Astrocyte of the cerebellum (primary cell): ENCODE data around the gene SAV1.
A peak's percentile ranks its signal among the peaks of the same experiment; 100 is the strongest.

Experiments
- DNase-seq: peaks from one replicate; pipeline ENCODE4 v3.0.0-alpha.2; 2011; ENCODE audit warnings: low read depth
- H3K4me3 ChIP-seq: 2 replicates; pipeline ENCODE4 v1.5.1; 2011; ENCODE audit warnings: mild to moderate bottlenecking, low read depth, low read length, moderate library complexity
- CTCF ChIP-seq: IDR thresholded peaks from 2 replicates; pipeline ENCODE4 v1.5.1; 2012; ENCODE audit warnings: low read length, low read depth, moderate library complexity, mild to moderate bottlenecking; ENCODE audit errors: missing control alignments
- in situ Hi-C: cut with HindIII; loops from 2 replicates; pipeline ENCODE4 v1.10.0; 2017; ENCODE audit warnings: low sequenced_read_pairs

SAV1 gene

GRCh38 chr14:50667996-50668825, at the start of gene SAV1:
Gene SAV1 (minus strand): TSS chr14:50668306. CDS start chr14:50667967, 339 bp downstream.
- in situ Hi-C loops: no loop called here
- peak; percentile 81 for DNase-seq
- H3K4me3 ChIP-seq: peak within 1 kb of the TSS; percentile 88
- no peak for TF ChIP-seq CTCF

- in situ Hi-C loops: no loop called here
- DNase-seq: no peak
- TF ChIP-seq CTCF: no peak
- H3K4me3 ChIP-seq: no peak overlapping the region
Measured at GRCh38 chr14:50717811-50718210, 49.7 kb upstream of the SAV1 start.

- peak; percentile 9 for DNase-seq
- TF ChIP-seq CTCF: peak; percentile 73
- no peak overlapping the region for H3K4me3 ChIP-seq
- in situ Hi-C loops: no loop called here
Measured at GRCh38 chr14:50714450-50715073, 46.5 kb upstream of the SAV1 start.

GRCh38 chr14:50711043-50711442, 42.9 kb upstream of the SAV1 start:
- TF ChIP-seq CTCF: no peak
- in situ Hi-C loops: no loop called here
- no peak for DNase-seq
- no peak overlapping the region for H3K4me3 ChIP-seq

GRCh38 chr14:50705026-50705593, 37.0 kb upstream of the SAV1 start:
- in situ Hi-C loops: no loop called here
- no peak for TF ChIP-seq CTCF
- H3K4me3 ChIP-seq: no peak overlapping the region
- no peak for DNase-seq

GRCh38 chr14:50704454-50705010, 36.4 kb upstream of the SAV1 start:
- DNase-seq: no peak
- H3K4me3 ChIP-seq: no peak overlapping the region
- no peak for TF ChIP-seq CTCF
- in situ Hi-C loops: no loop called here
